Brain microvascular endothelial cell (primary cell): ENCODE data around the gene ZNF804A.

Source experiments
- DNase-seq: peaks from one replicate; pipeline ENCODE4 v3.0.0-alpha.2; 2020
- H3K27ac ChIP-seq: fragments of 250-450 bp; sonication (Bioruptor Pico); 2 replicates; pipeline ENCODE4 v1.5.1; 2020; ENCODE audit warnings: mild to moderate bottlenecking, moderate library complexity
- H3K27me3 ChIP-seq: fragments of 250-450 bp; sonication (Bioruptor Pico); replicated peaks from 2 replicates; pipeline ENCODE4 v1.5.1; 2020; ENCODE audit warnings: mild to moderate bottlenecking
- H3K36me3 ChIP-seq: fragments of 250-450 bp; sonication (Bioruptor Pico); replicated peaks from 2 replicates; pipeline ENCODE4 v1.5.1; 2020; ENCODE audit warnings: mild to moderate bottlenecking
- H3K4me3 ChIP-seq: 2 replicates; pipeline ENCODE4 v1.5.1; 2011; ENCODE audit warnings: low read depth, mild to moderate bottlenecking, control low read depth, low read length, moderate library complexity
- CTCF ChIP-seq: IDR thresholded peaks from 2 replicates; pipeline ENCODE4 v1.5.1; 2011; ENCODE audit warnings: low read depth, mild to moderate bottlenecking, moderate library complexity, low read length, control low read depth, inconsistent platforms; ENCODE audit errors: missing control alignments
- in situ Hi-C: cut with HindIII; loops from 2 replicates; pipeline ENCODE4 v1.10.0; 2017; ENCODE audit warnings: low sequenced_read_pairs, low pct_ligation_motif_present

The ZNF804A gene

GRCh38 chr2:184679219-184680018 lies 81.1 kb downstream of the ZNF804A start:
- H3K36me3 ChIP-seq, result no peaks in the 10 kb centered on the region
- no peak overlapping the region for H3K4me3 ChIP-seq
- in situ Hi-C loops, result no loop called here
- DNase-seq, result no peak
- no peak overlapping the region for H3K27ac ChIP-seq
- TF ChIP-seq CTCF, result no peak
- H3K27me3 ChIP-seq, result no peaks in the 10 kb centered on the region

- Histone ChIP-seq H3K27me3 (no peaks in the 10 kb centered on the region), H3K36me3 (no peaks in the 10 kb centered on the region), H3K27ac (no peak overlapping the region), H3K4me3 (no peak overlapping the region)
- in situ Hi-C loops, result no loop called here
- TF ChIP-seq CTCF, result no peak
- no peak for DNase-seq
Measured at GRCh38 chr2:184680825-184681224, 82.5 kb downstream of the ZNF804A start.

- no peak for TF ChIP-seq CTCF
- Histone ChIP-seq H3K36me3 (no peaks in the 10 kb centered on the region), H3K27me3 (no peaks in the 10 kb centered on the region), H3K27ac (no peak overlapping the region), H3K4me3 (no peak overlapping the region)
- in situ Hi-C loops, result no loop called here
- no peak for DNase-seq
Measured at GRCh38 chr2:184681642-184682321, 83.5 kb downstream of the ZNF804A start.

GRCh38 chr2:184683911-184684310 lies 85.6 kb downstream of the ZNF804A start:
- H3K27me3 ChIP-seq, result no peaks in the 10 kb centered on the region
- no peak for DNase-seq
- H3K4me3 ChIP-seq, result no peak overlapping the region
- H3K27ac ChIP-seq, result no peak overlapping the region
- TF ChIP-seq CTCF, result no peak
- H3K36me3 ChIP-seq, result no peaks in the 10 kb centered on the region
- in situ Hi-C loops, result no loop called here

GRCh38 chr2:184685999-184686841 lies 87.9 kb downstream of the ZNF804A start:
- no peak overlapping the region for H3K27ac ChIP-seq
- TF ChIP-seq CTCF, result no peak
- no peaks in the 10 kb centered on the region for H3K27me3 ChIP-seq
- in situ Hi-C loops, result no loop called here
- no peak overlapping the region for H3K4me3 ChIP-seq
- peak; percentile 19 for DNase-seq
- H3K36me3 ChIP-seq, result no peaks in the 10 kb centered on the region
